ENCODE data around the gene NPPC. TPM values are rescaled to one million over a fixed set of nuclear protein-coding genes. Genes with fewer than 3 reads are reported as not detected.

Gene NPPC
- polyA plus RNA-seq, 1 of the 3 experiments (the other 2 are of a cell fraction): not detected

GRCh38 chr2:231922311-231923009 is 3.7 kb downstream of the NPPC start:
- TF ChIP-seq USF1 (IDR thresholded peaks at IDR 0.05; ENCODE audit: borderline replicate concordance, low read depth) (no peak), PBX3 (IDR thresholded peaks at IDR 0.05) (no peak), CHD2 (IDR thresholded peaks at IDR 0.05; ENCODE audit: low read length, partially characterized antibody) (no peak), MXI1 (IDR thresholded peaks at IDR 0.05; ENCODE audit: low read depth, low read length) (no peak), MEF2A (IDR thresholded peaks at IDR 0.05; ENCODE audit: borderline replicate concordance, low read depth) (no peak), FOXJ3 (CRISPR knock-in tag; IDR thresholded peaks at IDR 0.05) (no peak), YY1 (IDR thresholded peaks at IDR 0.05; ENCODE audit: low read depth) (no peak), NRF1 (IDR thresholded peaks at IDR 0.05; ENCODE audit: low read depth, low read length) (no peak), TCF12 (IDR thresholded peaks at IDR 0.05) (no peak), MAX (IDR thresholded peaks at IDR 0.05; ENCODE audit: low read depth) (no peak)
- Histone ChIP-seq H3K27me3 (ENCODE audit: insufficient read depth) (peaks cover 24% of the 10 kb centered on the region; the same call in 1 of the 2 replicates), H3K9me2 (no peaks in the 10 kb centered on the region), H3K4me1 (ENCODE audit: control insufficient read depth in 1 of 2, insufficient read depth in 2 of 2, low read depth in 1 of 2, low read length in 1 of 2) (peaks cover 0 to 23% of the 10 kb centered on the region in 2 experiments; a peak in 1 of 4 replicates), H3K27ac (ENCODE audit: low read depth in 2 of 2, low read length in 1 of 2) (no peak overlapping the region), H4K20me1 (ENCODE audit: insufficient read depth) (no peaks in the 10 kb centered on the region), H3K9me3 (no peaks in the 10 kb centered on the region), H3K36me3 (replicated peaks in 1 of 2; ENCODE audit: control insufficient read depth in 1 of 2, insufficient read depth in 2 of 2, low read length in 1 of 2) (no peaks in the 10 kb centered on the region), H3K79me2 (ENCODE audit: insufficient read depth) (no peaks in the 10 kb centered on the region), H3F3A (replicated peaks; ENCODE audit: insufficient read depth) (no peaks in the 10 kb centered on the region), H2AFZ (ENCODE audit: low read depth) (no peak overlapping the region), H3K9ac (no peak overlapping the region), H3K4me3 (ENCODE audit: low read depth in 2 of 2, low read length in 1 of 2) (no peak overlapping the region), H3K4me2 (no peak overlapping the region)
- POLR2A ChIA-PET: no interaction called here
- WGBS (ENCODE audit: low lambda C conversion rate): 73% methylated on average over 11 of the region's 15 CpGs
- CTCF ChIA-PET: interaction anchor here (1.2 to 14.3 kb wide), 6 partner anchors 16 to 600 kb away, joined by 3 to 214 read pairs (median 44); no protein-coding TSS in a partner anchor
- DNase-seq: no peak

- ChIA-PET POLR2A (no interaction called here), CTCF (interaction anchor here (0.6 to 14.3 kb wide), 8 partner anchors 9 to 602 kb away, joined by 3 to 214 read pairs (median 6); no protein-coding TSS in a partner anchor)
- WGBS (ENCODE audit: low lambda C conversion rate): 65% methylated on average over 5 of the region's 5 CpGs
- no peak overlapping the region for H3K4me2 ChIP-seq
- no peak overlapping the region for H3K27ac ChIP-seq (ENCODE audit: low read depth in 2 of 2, low read length in 1 of 2)
- no peaks in the 10 kb centered on the region for H3K9me2 ChIP-seq
- H3K4me1 ChIP-seq (ENCODE audit: control insufficient read depth in 1 of 2, insufficient read depth in 2 of 2, low read depth in 1 of 2, low read length in 1 of 2): peaks cover 0 to 10% of the 10 kb centered on the region in 2 experiments; a peak in 1 of 4 replicates
- no peaks in the 10 kb centered on the region for H3K9me3 ChIP-seq
- TF ChIP-seq USF1 (IDR thresholded peaks at IDR 0.05; ENCODE audit: borderline replicate concordance, low read depth): no peak
- TF ChIP-seq MAX (IDR thresholded peaks at IDR 0.05; ENCODE audit: low read depth): no peak
- TF ChIP-seq ZBTB33 (IDR thresholded peaks at IDR 0.05; ENCODE audit: borderline replicate concordance, low read depth): no peak
- TF ChIP-seq GATA2 (CRISPR knock-in tag; IDR thresholded peaks at IDR 0.05): no peak
- TF ChIP-seq TCF12 (IDR thresholded peaks at IDR 0.05): no peak
- 0 out of 2 replicates have a peak, but pooled peaks cover 13% of the 10 kb centered on the region for H3K27me3 ChIP-seq (ENCODE audit: insufficient read depth)
- H4K20me1 ChIP-seq (ENCODE audit: insufficient read depth): no peaks in the 10 kb centered on the region
- no peak overlapping the region for H3K4me3 ChIP-seq (ENCODE audit: low read depth in 2 of 2, low read length in 1 of 2)
- no peak overlapping the region for H2AFZ ChIP-seq (ENCODE audit: low read depth)
- H3F3A ChIP-seq (replicated peaks; ENCODE audit: insufficient read depth): no peaks in the 10 kb centered on the region
- H3K36me3 ChIP-seq (replicated peaks in 1 of 2; ENCODE audit: control insufficient read depth in 1 of 2, insufficient read depth in 2 of 2, low read length in 1 of 2): no peaks in the 10 kb centered on the region
- no peak overlapping the region for H3K9ac ChIP-seq
- no peak for DNase-seq
- no peaks in the 10 kb centered on the region for H3K79me2 ChIP-seq (ENCODE audit: insufficient read depth)
Observed at GRCh38 chr2:231920795-231921194, 5.4 kb downstream of the NPPC start.
